ENCODE data around the gene PILRA. TPM values are rescaled to one million over a fixed set of nuclear protein-coding genes. Genes with fewer than 3 reads are reported as not detected.

PILRA gene
- total and polyA plus RNA-seq, 4 donors: 1.5 to 3.5 (median 3.1) TPM

GRCh38 chr7:100348805-100349204, 24.5 kb upstream of the PILRA start:
- no peaks in the 10 kb centered on the region for H3K27me3 ChIP-seq (ENCODE audit: control insufficient read depth in 4 of 4, insufficient read depth in 4 of 4, low read length in 3 of 4)
- no peak for DNase-seq (ENCODE audit: low spot score)

More at GRCh38 chr7:100348805-100349204, 24.5 kb upstream of the PILRA start:
- Histone ChIP-seq H3K27ac (ENCODE audit: low read depth in 1 of 2, low read length in 2 of 2) (no peak overlapping the region), H3K4me1 (ENCODE audit: control insufficient read depth in 4 of 4, insufficient read depth in 4 of 4, low read length in 3 of 4) (peaks cover 0 to 4% (median 0%) of the 10 kb centered on the region in 4 donors), H3K9ac (ENCODE audit: low read depth in 1 of 2, low read length in 2 of 2) (no peak overlapping the region), H3K4me3 (ENCODE audit: low read depth in 1 of 3, low read length in 3 of 3) (no peak overlapping the region), H3K9me3 (ENCODE audit: control insufficient read depth in 4 of 4, low read length in 3 of 4) (no peaks in the 10 kb centered on the region), H3K36me3 (ENCODE audit: control insufficient read depth in 4 of 4, insufficient read depth in 3 of 4, low read depth in 1 of 4, low read length in 3 of 4) (peaks cover 26 to 56% (median 40%) of the 10 kb centered on the region in 4 donors)
- TF ChIP-seq YY1 (IDR thresholded peaks at IDR 0.05) (no peak), HNF4A (conservative IDR thresholded peaks at IDR 0.05) (no peak), CTCF (IDR thresholded peaks at IDR 0.05; ENCODE audit: low read depth, low read length, missing input control) (no peak), JUND (IDR thresholded peaks at IDR 0.05) (no peak), ZBTB33 (IDR thresholded peaks at IDR 0.05) (no peak), FOXA2 (IDR thresholded peaks at IDR 0.05) (no peak), RXRA (IDR thresholded peaks at IDR 0.05) (no peak), HNF4G (IDR thresholded peaks at IDR 0.05) (no peak), GABPA (IDR thresholded peaks at IDR 0.05 in 1 of 2, conservative IDR thresholded peaks at IDR 0.05 in 1 of 2) (no peak), NR2F2 (IDR thresholded peaks at IDR 0.05) (no peak), TAF1 (conservative IDR thresholded peaks at IDR 0.05) (no peak), RAD21 (IDR thresholded peaks at IDR 0.05) (no peak), FOXA1 (IDR thresholded peaks at IDR 0.05) (no peak)
- TF ChIP-seq, protein P1, sequence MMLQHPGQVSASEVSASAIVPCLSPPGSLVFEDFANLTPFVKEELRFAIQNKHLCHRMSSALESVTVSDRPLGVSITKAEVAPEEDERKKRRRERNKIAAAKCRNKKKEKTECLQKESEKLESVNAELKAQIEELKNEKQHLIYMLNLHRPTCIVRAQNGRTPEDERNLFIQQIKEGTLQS (IDR thresholded peaks at IDR 0.05): no peak
- TF ChIP-seq, protein P2, sequence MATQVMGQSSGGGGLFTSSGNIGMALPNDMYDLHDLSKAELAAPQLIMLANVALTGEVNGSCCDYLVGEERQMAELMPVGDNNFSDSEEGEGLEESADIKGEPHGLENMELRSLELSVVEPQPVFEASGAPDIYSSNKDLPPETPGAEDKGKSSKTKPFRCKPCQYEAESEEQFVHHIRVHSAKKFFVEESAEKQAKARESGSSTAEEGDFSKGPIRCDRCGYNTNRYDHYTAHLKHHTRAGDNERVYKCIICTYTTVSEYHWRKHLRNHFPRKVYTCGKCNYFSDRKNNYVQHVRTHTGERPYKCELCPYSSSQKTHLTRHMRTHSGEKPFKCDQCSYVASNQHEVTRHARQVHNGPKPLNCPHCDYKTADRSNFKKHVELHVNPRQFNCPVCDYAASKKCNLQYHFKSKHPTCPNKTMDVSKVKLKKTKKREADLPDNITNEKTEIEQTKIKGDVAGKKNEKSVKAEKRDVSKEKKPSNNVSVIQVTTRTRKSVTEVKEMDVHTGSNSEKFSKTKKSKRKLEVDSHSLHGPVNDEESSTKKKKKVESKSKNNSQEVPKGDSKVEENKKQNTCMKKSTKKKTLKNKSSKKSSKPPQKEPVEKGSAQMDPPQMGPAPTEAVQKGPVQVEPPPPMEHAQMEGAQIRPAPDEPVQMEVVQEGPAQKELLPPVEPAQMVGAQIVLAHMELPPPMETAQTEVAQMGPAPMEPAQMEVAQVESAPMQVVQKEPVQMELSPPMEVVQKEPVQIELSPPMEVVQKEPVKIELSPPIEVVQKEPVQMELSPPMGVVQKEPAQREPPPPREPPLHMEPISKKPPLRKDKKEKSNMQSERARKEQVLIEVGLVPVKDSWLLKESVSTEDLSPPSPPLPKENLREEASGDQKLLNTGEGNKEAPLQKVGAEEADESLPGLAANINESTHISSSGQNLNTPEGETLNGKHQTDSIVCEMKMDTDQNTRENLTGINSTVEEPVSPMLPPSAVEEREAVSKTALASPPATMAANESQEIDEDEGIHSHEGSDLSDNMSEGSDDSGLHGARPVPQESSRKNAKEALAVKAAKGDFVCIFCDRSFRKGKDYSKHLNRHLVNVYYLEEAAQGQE (IDR thresholded peaks at IDR 0.05): no peak
